ENCODE measurements around the gene UNC119. TPM values are rescaled to one million over a fixed set of nuclear protein-coding genes. Genes with fewer than 3 reads are reported as not detected.
"Not testable (repeated sequence)": the region's sequence is repeated elsewhere in the genome, so short reads cannot be mapped to it uniquely, and the experiment has no call there.

Gene UNC119
- total RNA-seq, 8 experiments from 2014 or later, result 12.6 to 77.8 (median 39.2) TPM

DNA sequence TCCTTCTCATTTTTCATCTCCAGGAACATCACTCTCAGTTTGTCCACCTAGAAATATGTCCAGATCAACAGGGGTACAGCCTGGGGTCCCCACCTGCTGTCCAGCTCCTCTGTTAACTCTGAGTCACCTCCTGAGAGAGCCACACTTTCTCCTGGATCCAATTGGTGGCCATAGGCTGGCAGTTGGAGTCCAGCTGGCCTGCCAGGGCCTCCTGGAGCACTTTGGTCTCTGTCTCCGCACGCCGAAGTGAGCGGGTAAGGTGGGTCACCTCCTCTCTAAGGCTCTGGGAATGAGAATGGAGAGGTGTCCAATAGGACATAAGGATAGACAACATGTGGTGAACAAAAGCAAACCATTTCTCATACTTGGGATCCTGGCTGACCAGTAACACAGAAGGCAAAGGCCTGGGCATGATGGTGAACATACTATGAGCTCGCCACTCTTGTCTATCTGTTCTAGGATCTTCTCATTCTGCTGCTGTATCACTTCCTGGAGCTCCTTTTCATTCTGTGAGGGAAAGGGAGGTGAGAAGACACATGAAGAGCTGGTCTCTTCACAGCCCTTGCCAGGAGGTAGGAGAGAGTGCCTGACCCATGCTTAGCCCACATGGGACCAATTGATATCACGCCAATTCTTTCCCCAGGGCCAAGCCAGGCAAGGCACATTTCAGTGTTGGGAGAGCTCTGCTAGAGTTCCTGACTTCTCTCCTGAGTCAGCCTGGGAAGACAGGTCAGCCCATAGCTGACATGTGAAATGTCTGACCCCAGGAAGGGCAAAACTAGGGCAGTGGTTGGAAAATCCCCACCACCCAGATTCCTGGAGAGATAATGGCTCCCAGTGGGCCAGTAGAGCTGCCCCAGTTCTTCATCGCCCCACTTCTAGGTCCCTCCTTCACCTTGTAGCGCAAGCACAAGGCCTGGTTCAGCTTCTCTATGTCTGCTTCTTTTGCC is 26.1 kb upstream of the UNC119 start:
- Histone ChIP-seq H3K27ac (no peak overlapping the region), H3K4me1 (replicated peaks in 1 of 2) (peaks cover 9 to 17% of the 10 kb centered on the region in 2 donors), H3K4me3 (no peak overlapping the region)
- in situ Hi-C loops (cut with MboI; ENCODE audit: low pct_unique_long_range_greater_than_20kb in 2 of 9, low sequenced_read_pairs in 9 of 9, unreplicated experiment in 9 of 9), result loop anchor here in 1 of 9 experiments (25.0 kb wide), 1 partner anchor 91 kb away; no protein-coding TSS in a partner anchor
- no peak for ATAC-seq (replicated peaks in 6 of 8)
- WGBS, 10 experiments, result 90 to 100% (median 97%) methylated on average over 1 to 6 of the region's 8 CpGs; no CpG with 5 or more reads in 3 of the 10 experiments

DNA sequence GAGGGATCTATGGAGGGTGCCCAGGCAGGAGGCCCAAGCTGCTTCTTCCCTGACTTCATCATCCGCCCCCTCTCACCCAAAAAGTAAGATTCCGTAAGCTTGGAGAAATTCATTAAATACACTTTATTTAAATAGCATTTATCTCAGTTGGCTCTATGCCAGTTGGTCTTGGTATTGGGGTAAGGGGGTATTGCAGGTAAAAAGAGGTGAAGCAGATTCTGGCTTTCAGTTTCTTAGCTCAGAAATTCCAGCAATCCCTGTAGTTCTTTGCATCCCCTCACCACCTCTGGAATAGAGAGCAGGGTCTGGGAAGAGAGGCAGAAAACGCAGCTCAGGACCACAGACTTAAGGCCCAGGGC is 25.0 kb upstream of the UNC119 start:
- in situ Hi-C loops (cut with MboI; ENCODE audit: low pct_unique_long_range_greater_than_20kb in 2 of 9, low sequenced_read_pairs in 9 of 9, unreplicated experiment in 9 of 9), result loop anchor here in 1 of 9 experiments (25.0 kb wide), 1 partner anchor 90 kb away; no protein-coding TSS in a partner anchor
- Histone ChIP-seq H3K4me3 (no peak overlapping the region), H3K4me1 (replicated peaks in 1 of 2) (peaks cover 9 to 17% of the 10 kb centered on the region in 2 donors), H3K27ac (peak overlapping the region in 1 of 2 donors; percentile 3)
- ATAC-seq (replicated peaks in 6 of 8), result no peak
- 90 to 100% (median 100%) methylated on average over 1 to 2 of the region's 3 CpGs; no CpG with 5 or more reads in 4 of the 10 experiments for WGBS, 10 experiments

- peak; percentile 87 to 96 (median 92) for ATAC-seq (replicated peaks in 6 of 8)
These were observed 24.5 kb upstream of the UNC119 start, which contains the start of gene ALDOC for GRCh38 chr17:28576758-28577465. Gene ALDOC (minus strand): TSS chr17:28576895. CDS start chr17:28575532, 1,363 bp downstream.

DNA sequence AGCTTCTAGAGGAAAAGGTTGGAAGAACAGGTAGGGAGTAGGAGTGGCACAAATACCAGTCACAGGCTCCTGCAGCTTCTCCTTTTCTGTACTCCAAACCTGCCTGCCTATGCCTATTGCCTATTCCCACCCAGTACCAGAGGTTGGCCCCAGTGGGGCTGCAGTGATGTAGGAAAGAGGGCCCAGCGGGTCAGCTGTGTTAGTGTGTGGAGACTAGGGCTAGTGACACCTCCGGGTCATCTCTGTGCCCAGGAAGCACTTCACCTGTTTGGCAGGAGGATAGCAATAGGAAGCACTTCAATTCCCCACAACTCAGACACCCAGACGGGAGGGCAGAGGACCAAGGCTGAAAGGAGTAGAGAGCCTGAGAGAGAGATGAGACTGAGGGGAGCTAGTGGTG is 23.6 kb upstream of the UNC119 start:
- not testable (repeated sequence) for ATAC-seq (replicated peaks in 6 of 8); H3K27ac ChIP-seq
- Histone ChIP-seq H3K4me1 (replicated peaks in 1 of 2) (peaks cover 12 to 17% of the 10 kb centered on the region in 2 donors), H3K4me3 (peak overlapping the region; percentile 16 to 32 (median 27))
- 33 to 43% methylated on average over 1 of the region's 3 CpGs; no CpG with 5 or more reads in 8 of the 10 experiments for WGBS, 10 experiments
- in situ Hi-C loops (cut with MboI; ENCODE audit: low pct_unique_long_range_greater_than_20kb in 2 of 9, low sequenced_read_pairs in 9 of 9, unreplicated experiment in 9 of 9), result loop anchor here in 1 of 9 experiments (25.0 kb wide), 1 partner anchor 89 kb away; no protein-coding TSS in a partner anchor

More at GRCh38 chr17:28576758-28577465, 24.5 kb upstream of the UNC119 start, which contains the start of gene ALDOC:
- H3K4me1 ChIP-seq (replicated peaks in 1 of 2), result peaks cover 11 to 17% of the 10 kb centered on the region in 2 donors
- in situ Hi-C loops (cut with MboI; ENCODE audit: low pct_unique_long_range_greater_than_20kb in 2 of 9, low sequenced_read_pairs in 9 of 9, unreplicated experiment in 9 of 9), result loop anchor here in 1 of 9 experiments (25.0 kb wide), 1 partner anchor 90 kb away; no protein-coding TSS in a partner anchor
- peak within 1 kb of the TSS; percentile 30 to 48 (median 41) for H3K4me3 ChIP-seq
- peak within 1 kb of the TSS in 1 of 2 donors; percentile 3 for H3K27ac ChIP-seq
- 0 to 100% (median 53%) methylated on average over 1 to 9 of the region's 26 CpGs; no CpG with 5 or more reads in 4 of the 10 experiments for WGBS, 10 experiments

- 67 to 100% (median 88%) methylated on average over 1 to 11 of the region's 14 CpGs; no CpG with 5 or more reads in 3 of the 10 experiments for WGBS, 10 experiments
These were observed 22.8 kb upstream of the UNC119 start for GRCh38 chr17:28575126-28575795.

DNA sequence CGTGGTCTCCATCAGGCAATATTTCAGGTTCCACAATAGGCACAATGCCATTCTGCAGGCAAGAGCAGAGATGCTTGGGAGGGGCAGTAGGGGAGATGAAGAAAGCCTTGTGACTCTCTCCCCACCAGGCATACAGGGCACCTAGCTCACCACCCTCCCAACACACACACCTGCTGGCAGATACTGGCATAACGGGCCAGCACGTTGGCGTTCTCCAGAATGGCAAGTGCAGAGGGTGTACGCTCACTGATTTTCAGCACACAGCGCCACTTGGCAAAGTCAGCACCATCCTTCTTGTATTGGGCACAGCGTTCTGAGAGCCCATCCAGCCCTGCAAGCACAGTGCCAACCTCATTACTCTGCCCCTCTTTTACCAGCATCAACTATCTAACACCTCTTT is 22.1 kb upstream of the UNC119 start:
- Histone ChIP-seq H3K4me1 (replicated peaks in 1 of 2) (peaks cover 20% of the 10 kb centered on the region in 2 donors), H3K27ac (no peak overlapping the region), H3K4me3 (no peak overlapping the region)
- in situ Hi-C loops (cut with MboI; ENCODE audit: low pct_unique_long_range_greater_than_20kb in 2 of 9, low sequenced_read_pairs in 9 of 9, unreplicated experiment in 9 of 9), result no loop called here
- 70 to 90% (median 86%) methylated on average over 1 to 3 of the region's 7 CpGs; no CpG with 5 or more reads in 4 of the 10 experiments for WGBS, 10 experiments
- ATAC-seq (replicated peaks in 6 of 8), result no peak

More at GRCh38 chr17:28575126-28575795, 22.8 kb upstream of the UNC119 start:
- no peak overlapping the region for H3K27ac ChIP-seq
- peak overlapping the region in 1 of 5 donors; percentile 32 for H3K4me3 ChIP-seq
- peaks cover 13 to 17% of the 10 kb centered on the region in 2 donors for H3K4me1 ChIP-seq (replicated peaks in 1 of 2)
- ATAC-seq (replicated peaks in 6 of 8), result no peak
- in situ Hi-C loops (cut with MboI; ENCODE audit: low pct_unique_long_range_greater_than_20kb in 2 of 9, low sequenced_read_pairs in 9 of 9, unreplicated experiment in 9 of 9), result loop anchor here in 1 of 9 experiments (25.0 kb wide), 1 partner anchor 88 kb away; no protein-coding TSS in a partner anchor

DNA sequence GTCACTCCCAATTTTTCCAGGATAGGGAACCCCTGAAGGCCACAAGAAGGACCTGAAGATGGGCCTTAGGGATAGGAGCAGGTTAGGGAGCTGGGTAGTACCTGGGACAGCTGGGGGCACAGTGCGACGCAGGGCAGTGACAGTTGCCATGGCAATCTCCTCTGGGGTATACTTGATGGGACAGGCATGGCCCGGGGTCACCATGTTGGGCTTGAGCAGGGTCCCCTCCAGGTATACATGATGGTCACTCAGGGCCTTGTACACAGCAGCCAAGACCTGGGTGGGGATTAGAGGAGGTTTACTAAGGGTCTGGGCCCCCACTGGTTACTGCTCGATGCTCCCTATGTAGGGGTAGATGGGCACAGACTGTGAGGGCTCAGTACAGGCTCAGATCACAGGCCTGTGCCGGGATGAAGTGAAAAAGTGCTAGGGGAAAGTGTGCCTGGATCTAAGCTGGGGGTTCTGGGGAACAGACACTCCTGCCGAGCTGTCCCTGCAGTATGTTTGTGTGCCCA is 21.6 kb upstream of the UNC119 start:
- WGBS, 10 experiments, result 80 to 100% (median 84%) methylated on average over 1 to 3 of the region's 6 CpGs; no CpG with 5 or more reads in 6 of the 10 experiments
- Histone ChIP-seq H3K27ac (no peak overlapping the region), H3K4me1 (replicated peaks in 1 of 2) (peaks cover 20% of the 10 kb centered on the region in 2 donors), H3K4me3 (no peak overlapping the region)
- in situ Hi-C loops (cut with MboI; ENCODE audit: low pct_unique_long_range_greater_than_20kb in 2 of 9, low sequenced_read_pairs in 9 of 9, unreplicated experiment in 9 of 9), result no loop called here
- ATAC-seq (replicated peaks in 6 of 8), result no peak

DNA sequence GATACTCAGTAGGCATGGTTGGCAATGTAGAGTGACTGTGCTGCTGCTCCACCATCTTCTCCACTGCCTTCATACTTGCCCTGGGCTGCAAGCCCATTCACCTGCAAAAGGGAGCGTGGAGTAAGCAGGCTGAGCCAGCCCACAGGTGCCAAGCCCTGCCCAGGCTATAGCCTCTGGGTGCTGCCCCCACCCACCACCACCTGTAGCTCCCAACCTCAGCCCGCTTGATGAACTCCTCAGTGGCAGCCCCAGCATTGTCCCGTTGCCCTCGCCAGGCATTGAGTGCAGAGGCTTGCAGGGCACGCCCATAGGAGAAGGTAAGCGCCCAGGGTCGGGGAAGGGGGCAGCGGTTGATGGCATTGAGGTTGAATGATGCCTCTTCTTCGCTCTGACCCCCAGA is 21.1 kb upstream of the UNC119 start:
- Histone ChIP-seq H3K4me1 (replicated peaks in 1 of 2) (peaks cover 20% of the 10 kb centered on the region in 2 donors), H3K27ac (no peak overlapping the region), H3K4me3 (no peak overlapping the region)
- 80 to 91% (median 89%) methylated on average over 1 to 4 of the region's 9 CpGs; no CpG with 5 or more reads in 7 of the 10 experiments for WGBS, 10 experiments
- in situ Hi-C loops (cut with MboI; ENCODE audit: low pct_unique_long_range_greater_than_20kb in 2 of 9, low sequenced_read_pairs in 9 of 9, unreplicated experiment in 9 of 9), result no loop called here
- ATAC-seq (replicated peaks in 6 of 8), result no peak

DNA sequence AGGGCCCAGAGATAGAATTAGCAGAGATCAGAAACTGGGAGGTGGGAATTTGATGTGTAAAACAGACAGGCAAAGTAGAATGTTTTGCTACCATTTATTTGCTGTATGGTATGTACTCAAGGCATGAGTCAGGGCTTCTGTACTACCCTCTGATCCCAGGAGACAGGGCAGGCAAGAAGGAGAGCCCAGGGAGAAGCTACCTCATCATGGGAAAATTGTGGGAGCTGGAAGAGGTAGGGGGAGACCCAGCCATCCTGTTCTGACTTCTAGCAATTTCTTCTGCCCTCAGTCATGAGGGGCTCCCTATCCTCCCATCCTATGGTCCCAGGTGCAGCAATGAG is 20.6 kb upstream of the UNC119 start:
- peaks cover 20% of the 10 kb centered on the region in 2 donors for H3K4me1 ChIP-seq (replicated peaks in 1 of 2)
- H3K4me3 ChIP-seq, result no peak overlapping the region
- no peak overlapping the region for H3K27ac ChIP-seq
- in situ Hi-C loops (cut with MboI; ENCODE audit: low pct_unique_long_range_greater_than_20kb in 2 of 9, low sequenced_read_pairs in 9 of 9, unreplicated experiment in 9 of 9), result no loop called here
- ATAC-seq (replicated peaks in 6 of 8), result no peak

GRCh38 chr17:28572259-28573039 is 20.0 kb upstream of the UNC119 start:
- Histone ChIP-seq H3K27ac (no peak overlapping the region), H3K4me3 (peak overlapping the region in 2 of 5 donors; percentile 65 to 85), H3K4me1 (replicated peaks in 1 of 2) (peaks cover 19 to 22% of the 10 kb centered on the region in 2 donors)
- no peak for ATAC-seq (replicated peaks in 6 of 8)
- WGBS, 10 experiments, result 40 to 90% (median 63%) methylated on average over 1 to 2 of the region's 5 CpGs; no CpG with 5 or more reads in 6 of the 10 experiments
- in situ Hi-C loops (cut with MboI; ENCODE audit: low pct_unique_long_range_greater_than_20kb in 2 of 9, low sequenced_read_pairs in 9 of 9, unreplicated experiment in 9 of 9), result no loop called here

DNA sequence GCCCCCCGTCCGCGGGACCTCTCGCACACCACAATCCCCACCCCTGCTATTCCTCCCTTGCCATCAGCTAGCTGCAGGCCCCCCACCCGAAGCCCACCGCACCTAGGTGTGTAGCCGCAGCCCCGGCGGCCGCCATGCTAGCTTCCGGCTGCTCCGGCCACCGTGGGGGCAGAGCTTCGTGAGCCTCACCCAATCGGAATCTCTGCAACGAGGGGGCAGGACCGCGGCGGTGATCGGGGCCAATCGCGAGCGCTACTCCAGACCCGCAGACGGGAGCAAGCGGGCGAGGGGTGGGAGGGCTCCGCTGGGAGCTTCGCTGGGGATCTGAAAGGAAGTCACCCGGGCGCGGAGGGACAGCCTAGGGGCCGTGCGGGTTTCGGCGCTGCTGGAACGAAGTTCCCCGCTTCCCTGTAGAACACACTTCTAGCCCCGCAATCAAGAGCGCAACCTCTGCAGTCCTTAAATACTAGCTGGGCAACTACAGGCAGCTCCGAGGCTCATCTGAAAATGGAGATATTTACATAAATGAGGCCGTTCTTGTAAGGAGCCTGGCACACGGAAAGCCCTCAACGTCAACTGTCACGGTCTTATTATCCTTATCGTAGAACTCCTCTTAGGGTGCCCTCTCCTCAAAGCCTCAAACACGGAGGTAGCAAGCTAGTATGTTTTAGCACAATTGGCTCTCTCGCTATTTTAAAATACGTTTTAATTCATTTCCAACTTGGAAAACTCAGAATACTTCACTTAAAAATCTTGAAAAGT is 19.1 kb upstream of the UNC119 start, which contains the start of gene PIGS:
PIGS (minus strand) TSS at position 164 of the 762 bp plus-strand sequence; CDS start at position 136, 28 bp downstream.
- ATAC-seq (replicated peaks in 6 of 8), result peak; percentile 94 to 99 (median 97)
- WGBS, 10 experiments, result 0 to 21% (median 2%) methylated on average over 1 to 8 of the region's 49 CpGs
- Histone ChIP-seq H3K4me3 (peak within 1 kb of the TSS; percentile 65 to 85 (median 69)), H3K27ac (peak within 1 kb of the TSS; percentile 30 to 35), H3K4me1 (replicated peaks in 1 of 2) (peaks cover 13 to 31% of the 10 kb centered on the region in 2 donors)
- in situ Hi-C loops (cut with MboI; ENCODE audit: low pct_unique_long_range_greater_than_20kb in 2 of 9, low sequenced_read_pairs in 9 of 9, unreplicated experiment in 9 of 9), result no loop called here
